HG02610 (cell line): Measurements from ENCODE around the gene NAV2.

Experiments used
- ATAC-seq: cut with Tn5 transposase; IDR thresholded peaks from one replicate; pipeline ENCODE4 v1.9.1; 2021; ENCODE audit warnings: mild to moderate bottlenecking, moderate library complexity; ENCODE audit not compliant: unreplicated experiment

Gene NAV2

GRCh38 chr11:20047769-20048154, 335.1 kb downstream of the NAV2 start:
- ATAC-seq, result no peak

- no peak for ATAC-seq
Measured at GRCh38 chr11:20048246-20048645, 335.6 kb downstream of the NAV2 start.

DNA sequence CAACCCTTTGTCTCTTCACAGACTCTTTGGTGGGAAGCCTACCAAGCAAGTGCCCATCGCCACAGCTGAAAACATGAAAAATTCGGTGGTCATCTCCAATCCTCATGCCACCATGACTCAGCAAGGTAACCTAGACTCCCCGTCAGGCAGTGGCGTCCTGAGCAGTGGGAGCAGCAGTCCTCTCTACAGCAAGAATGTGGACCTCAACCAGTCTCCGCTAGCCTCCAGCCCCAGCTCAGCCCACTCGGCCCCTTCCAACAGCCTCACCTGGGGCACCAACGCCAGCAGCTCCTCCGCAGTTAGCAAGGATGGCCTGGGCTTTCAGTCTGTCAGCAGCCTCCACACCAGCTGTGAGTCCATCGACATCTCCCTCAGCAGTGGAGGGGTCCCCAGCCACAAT, 336.1 kb downstream of the NAV2 start:
- ATAC-seq, result no peak

DNA sequence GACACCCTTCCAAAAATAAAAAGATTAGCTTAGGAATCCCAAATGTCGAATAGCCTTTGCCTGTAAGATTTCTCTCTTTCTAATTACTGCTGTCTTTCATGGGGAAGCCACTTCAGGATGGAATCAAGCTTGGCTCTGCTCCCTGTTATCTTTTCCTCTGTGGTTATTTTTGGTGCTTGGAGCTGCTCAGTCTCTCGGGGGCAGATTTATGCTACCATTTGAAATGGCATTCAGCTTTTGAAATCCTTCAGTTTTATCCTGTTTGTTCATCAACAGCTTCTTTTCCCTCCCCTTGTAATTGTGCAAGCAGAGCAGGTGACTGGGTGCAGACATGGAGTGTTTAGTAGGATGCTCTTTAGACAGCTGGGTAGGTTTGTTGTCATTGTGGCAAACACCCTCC, 336.6 kb downstream of the NAV2 start:
- ATAC-seq, result no peak

DNA sequence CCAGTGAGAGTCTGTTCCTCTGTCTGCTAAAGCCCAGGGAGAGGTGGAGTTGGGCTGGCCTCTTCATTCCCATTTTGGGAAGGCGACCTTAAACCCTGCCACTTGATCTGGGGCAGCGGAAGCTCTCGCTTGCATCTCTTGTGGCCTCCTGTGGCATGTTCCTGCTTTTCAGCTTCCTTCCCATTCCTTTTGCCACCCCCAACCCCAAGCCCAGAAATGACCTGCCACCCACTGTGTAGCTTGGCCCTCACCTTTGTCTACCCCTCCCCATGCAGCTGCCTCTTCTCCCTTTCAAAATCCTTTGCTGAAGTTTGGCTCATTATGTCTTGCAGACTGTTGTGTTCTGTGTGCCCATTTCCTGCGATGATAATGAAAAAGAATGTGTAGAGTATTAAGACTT, 337.4 kb downstream of the NAV2 start:
- no peak for ATAC-seq

GRCh38 chr11:20050551-20051333, 338.1 kb downstream of the NAV2 start:
- ATAC-seq, result no peak

GRCh38 chr11:20051469-20052399, 339.1 kb downstream of the NAV2 start:
- no peak for ATAC-seq

- no peak for ATAC-seq
Measured at GRCh38 chr11:20053572-20053971, 340.9 kb downstream of the NAV2 start.

GRCh38 chr11:20054584-20054983, 341.9 kb downstream of the NAV2 start:
- no peak for ATAC-seq

DNA sequence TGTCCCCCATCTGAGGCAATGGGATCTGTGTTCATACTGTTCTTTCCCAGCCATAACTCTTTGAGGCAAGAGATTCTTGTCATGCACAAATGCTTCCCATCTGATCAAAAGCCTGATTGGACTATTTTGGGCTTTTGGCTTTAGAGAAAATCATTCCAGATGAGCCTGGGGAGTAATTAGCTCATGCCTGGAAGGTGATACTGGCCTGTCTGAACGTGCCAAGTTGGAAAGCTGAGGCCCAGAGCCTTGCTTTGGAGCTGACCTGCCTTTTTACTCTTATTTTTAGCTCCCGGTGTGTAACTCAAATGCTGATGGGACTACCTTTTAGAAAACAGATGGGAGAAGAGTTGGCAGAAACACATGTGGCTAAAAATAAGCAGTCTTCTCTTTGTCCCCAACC, 342.7 kb downstream of the NAV2 start:
- no peak for ATAC-seq

GRCh38 chr11:20056109-20056949, 343.7 kb downstream of the NAV2 start:
- ATAC-seq, result no peak

- ATAC-seq, result no peak
Measured at GRCh38 chr11:20056950-20057943, 344.6 kb downstream of the NAV2 start.

- no peak for ATAC-seq
Measured at GRCh38 chr11:20058749-20059458, 346.3 kb downstream of the NAV2 start.

DNA sequence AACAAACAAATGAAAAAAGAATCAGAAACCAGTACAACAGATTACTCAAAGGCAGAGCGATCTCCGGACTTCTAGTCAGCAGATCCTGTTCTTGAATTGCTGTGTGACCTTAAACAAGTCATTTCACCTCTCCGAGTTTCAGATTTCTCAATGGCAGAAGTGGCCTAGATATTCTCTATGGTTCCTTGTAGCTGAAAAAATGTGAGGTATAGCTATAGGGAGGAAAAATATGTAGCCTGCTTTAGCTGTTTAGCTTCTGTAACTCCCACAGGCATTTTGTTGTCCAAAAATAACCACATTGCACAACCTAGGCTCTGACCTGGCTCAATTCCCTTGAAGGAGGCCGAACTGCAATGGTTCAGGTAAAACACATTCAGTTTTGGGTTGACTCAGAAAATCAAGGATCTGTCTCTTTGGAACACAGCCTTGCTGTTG, 347.0 kb downstream of the NAV2 start:
- no peak for ATAC-seq

DNA sequence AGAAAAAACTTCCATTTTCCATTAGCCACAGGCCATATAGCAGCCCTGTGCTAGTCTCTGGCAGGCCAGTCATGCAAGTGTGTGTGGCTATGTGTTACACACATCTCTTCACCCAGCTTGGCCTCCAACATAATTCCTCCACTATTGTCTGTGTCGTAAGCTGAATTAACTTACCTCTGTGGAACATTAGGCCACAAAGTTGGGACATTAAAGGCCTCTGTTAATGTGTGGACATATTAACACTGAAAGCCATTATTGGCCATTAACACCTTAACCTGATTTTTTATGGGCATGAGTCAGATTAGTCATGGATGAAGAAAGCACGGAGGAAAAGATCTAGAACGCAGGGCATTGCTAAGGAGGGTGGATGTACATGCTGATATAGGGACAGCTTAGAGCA, 347.5 kb downstream of the NAV2 start:
- no peak for ATAC-seq

DNA sequence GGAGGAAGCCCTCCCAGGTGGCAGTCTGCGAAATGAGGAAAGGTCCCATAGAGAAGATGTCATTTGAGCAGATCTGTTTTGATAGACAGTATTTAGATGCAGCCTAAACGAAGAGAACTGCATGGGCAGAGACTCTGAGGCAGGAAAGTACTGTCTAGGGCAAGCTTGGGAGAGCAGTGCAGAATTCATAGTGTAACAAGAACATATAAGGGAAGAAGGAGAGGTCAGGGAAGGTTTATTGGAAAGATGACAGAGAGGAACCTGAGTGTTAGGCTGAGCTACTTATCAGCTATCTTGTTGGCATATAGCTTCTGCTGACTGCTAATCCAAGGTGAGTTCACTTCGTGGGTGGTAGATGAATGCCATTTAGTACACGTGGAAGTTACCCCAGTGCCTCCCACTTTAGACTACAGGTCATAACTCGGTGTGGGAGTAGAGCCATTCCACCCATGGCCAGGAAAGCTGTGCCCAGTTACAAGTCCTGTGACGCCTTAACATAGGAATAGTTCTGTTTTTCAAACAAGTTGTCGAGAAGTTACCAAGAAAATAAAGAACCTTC, 348.1 kb downstream of the NAV2 start:
- no peak for ATAC-seq

GRCh38 chr11:20061776-20062175, 349.1 kb downstream of the NAV2 start:
- no peak for ATAC-seq

DNA sequence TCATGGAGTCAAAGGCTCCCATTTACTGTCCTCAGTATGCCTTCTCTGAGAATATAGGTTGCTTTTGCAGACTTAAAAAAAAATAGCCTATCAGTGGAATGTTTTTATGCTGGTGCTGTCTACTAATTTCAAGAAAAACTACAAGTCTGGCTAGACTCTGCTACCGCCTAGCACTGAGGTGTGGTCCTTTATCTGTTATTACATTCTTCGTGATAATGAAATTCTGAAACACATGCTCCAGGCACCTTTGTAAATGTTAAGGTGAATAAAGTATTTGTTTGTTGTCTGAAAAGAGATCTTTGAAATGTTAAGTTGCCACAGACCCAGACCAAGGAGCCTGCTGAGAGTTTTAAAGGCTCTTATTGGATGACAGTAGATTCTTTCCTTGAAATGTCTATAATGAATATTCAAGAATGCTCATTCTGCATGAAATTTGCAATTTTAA, 352.3 kb downstream of the NAV2 start:
- no peak for ATAC-seq

GRCh38 chr11:20065406-20065805, 352.8 kb downstream of the NAV2 start:
- ATAC-seq, result no peak
